NB4 (cell line): ENCODE data around the gene DOP1A.

ENCODE experiments used
- DNase-seq: peaks from one replicate; pipeline ENCODE4 v3.0.0; 2010; ENCODE audit warnings: low read depth
- H3K4me3 ChIP-seq: one replicate; pipeline ENCODE4 v1.5.1; 2011; ENCODE audit warnings: mild to moderate bottlenecking, low read depth, low read length, moderate library complexity
- MYC ChIP-seq: IDR thresholded peaks from 2 replicates; pipeline ENCODE4 v1.6.1; 2011; ENCODE audit warnings: low read depth, low read length
- POLR2A ChIP-seq: IDR thresholded peaks from 2 replicates; pipeline ENCODE4 v1.6.1; 2011; ENCODE audit warnings: mild to moderate bottlenecking; ENCODE audit not compliant: insufficient read length; ENCODE audit errors: extremely low read depth
- TF ChIP-seq, protein P1 (sequence below): IDR thresholded peaks from 2 replicates; pipeline ENCODE4 v1.6.1; 2011; ENCODE audit warnings: low read depth, low read length
- TF ChIP-seq, protein P2 (sequence below): IDR thresholded peaks from one replicate; pipeline ENCODE4 v1.5.1; 2012; ENCODE audit warnings: low read depth, low read length

The DOP1A gene

DNA sequence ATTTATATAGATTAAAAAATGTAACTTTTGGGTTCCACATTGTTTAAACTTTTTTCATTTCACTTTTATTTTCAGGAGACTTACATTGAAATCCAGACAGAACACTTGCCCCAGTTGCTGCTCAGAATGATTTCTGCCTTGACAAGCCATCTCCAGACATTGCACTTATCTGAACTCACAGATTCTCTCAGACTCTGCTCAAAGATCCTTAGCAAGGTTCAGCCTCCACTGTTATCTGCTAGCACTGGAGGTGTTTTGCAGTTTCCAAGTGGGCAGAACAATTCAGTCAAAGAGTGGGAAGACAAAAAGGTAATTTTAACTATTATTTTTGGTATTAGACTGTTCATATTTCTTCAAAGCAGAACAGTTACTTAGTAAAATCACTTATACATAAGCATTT, 58.0 kb downstream of the DOP1A start:
- TF ChIP-seq MYC = no peak
- TF ChIP-seq, protein P1, sequence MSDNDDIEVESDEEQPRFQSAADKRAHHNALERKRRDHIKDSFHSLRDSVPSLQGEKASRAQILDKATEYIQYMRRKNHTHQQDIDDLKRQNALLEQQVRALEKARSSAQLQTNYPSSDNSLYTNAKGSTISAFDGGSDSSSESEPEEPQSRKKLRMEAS = no peak
- no peak for TF ChIP-seq POLR2A
- TF ChIP-seq, protein P2, sequence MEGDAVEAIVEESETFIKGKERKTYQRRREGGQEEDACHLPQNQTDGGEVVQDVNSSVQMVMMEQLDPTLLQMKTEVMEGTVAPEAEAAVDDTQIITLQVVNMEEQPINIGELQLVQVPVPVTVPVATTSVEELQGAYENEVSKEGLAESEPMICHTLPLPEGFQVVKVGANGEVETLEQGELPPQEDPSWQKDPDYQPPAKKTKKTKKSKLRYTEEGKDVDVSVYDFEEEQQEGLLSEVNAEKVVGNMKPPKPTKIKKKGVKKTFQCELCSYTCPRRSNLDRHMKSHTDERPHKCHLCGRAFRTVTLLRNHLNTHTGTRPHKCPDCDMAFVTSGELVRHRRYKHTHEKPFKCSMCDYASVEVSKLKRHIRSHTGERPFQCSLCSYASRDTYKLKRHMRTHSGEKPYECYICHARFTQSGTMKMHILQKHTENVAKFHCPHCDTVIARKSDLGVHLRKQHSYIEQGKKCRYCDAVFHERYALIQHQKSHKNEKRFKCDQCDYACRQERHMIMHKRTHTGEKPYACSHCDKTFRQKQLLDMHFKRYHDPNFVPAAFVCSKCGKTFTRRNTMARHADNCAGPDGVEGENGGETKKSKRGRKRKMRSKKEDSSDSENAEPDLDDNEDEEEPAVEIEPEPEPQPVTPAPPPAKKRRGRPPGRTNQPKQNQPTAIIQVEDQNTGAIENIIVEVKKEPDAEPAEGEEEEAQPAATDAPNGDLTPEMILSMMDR = no peak
- no peak for DNase-seq

DNA sequence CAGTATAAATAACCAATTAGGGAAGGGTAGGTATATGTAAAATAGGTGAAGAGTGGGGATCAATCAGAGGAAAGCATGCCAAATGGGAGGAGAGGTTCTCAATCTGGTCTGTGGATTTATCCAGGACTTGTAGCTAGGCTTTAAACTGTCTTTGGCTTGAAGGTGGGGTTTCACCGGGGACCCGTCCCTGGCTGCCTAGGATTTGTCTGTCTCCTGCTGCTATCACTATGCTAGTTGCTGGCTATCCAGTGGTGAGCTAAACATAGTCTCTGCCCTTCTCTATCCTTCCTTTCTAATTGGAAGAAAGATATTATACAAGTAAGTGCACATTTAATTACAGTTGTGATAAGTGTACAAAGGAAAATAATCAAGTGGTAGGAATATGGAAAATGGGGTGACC, 58.8 kb downstream of the DOP1A start:
- DNase-seq = no peak
- TF ChIP-seq POLR2A = no peak
- TF ChIP-seq, protein P1 = no peak
- TF ChIP-seq, protein P2 = no peak
- TF ChIP-seq MYC = no peak
- no peak overlapping the region for H3K4me3 ChIP-seq

More for the DNA sequence above, 58.0 kb downstream of the DOP1A start:
- no peak overlapping the region for H3K4me3 ChIP-seq

DNA sequence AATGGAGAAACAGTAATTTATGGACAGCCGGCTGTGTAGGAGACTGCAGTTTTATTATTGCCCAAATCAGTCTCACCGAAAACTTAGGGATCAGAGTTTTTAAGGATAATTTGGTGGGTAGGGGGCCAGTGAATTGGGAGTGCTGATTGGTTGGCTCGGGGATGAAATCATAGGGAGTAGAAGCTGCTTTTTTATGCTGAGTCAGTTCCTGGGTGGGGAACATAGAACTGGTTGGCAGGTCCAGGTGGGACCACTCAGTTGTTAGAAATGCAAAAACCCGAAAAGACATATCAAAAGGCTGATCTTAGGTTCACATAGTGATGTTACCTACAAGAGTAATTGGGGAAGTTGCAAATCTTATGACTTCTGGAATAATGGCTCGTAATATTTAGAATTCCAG, 59.3 kb downstream of the DOP1A start:
- no peak overlapping the region for H3K4me3 ChIP-seq
- TF ChIP-seq POLR2A (no peak), MYC (no peak)
- TF ChIP-seq, protein P1 = no peak
- TF ChIP-seq, protein P2 = no peak
- no peak for DNase-seq

DNA sequence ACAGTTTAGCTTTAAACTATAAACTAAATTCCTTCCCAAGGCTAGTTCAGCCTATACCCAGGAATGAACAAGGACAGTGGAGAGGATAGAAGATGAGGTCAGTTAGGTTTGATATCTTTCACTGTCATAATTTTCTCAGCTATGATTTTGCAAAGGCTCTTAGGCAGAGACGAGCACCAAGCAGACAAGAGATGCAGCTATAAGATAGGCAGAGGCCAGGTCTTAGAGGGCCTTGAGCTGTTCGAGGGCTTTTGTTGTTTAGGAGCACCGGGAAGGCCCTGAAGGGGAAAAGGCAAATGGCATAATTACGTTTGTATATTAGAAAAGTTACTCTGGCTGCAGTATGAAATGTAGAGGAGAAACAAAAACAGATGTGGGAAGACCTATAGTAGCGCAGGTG, 59.8 kb downstream of the DOP1A start:
- no peak for DNase-seq
- TF ChIP-seq, protein P1 = no peak
- TF ChIP-seq POLR2A = no peak
- TF ChIP-seq MYC = no peak
- TF ChIP-seq, protein P2 = no peak
- no peak overlapping the region for H3K4me3 ChIP-seq

DNA sequence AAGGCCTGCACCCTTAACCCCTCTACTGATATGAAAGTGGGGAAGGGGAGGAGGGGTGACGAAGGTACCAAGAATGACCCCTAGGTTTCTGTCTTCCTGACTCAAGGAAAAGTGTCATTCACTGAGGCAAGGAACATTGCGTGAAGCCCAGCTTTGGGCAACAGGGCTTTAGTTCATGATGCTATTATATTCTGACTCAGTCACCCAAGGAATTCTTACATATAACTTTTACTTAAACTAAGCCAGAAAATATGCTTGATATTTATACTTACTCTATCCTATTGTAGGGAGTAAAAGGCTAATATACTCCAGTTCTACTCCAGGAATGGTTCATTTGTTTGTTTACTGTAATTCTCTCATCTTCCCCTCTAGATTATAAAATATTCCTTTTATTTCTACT, 60.5 kb downstream of the DOP1A start:
- TF ChIP-seq, protein P2 = no peak
- no peak for TF ChIP-seq POLR2A
- TF ChIP-seq, protein P1 = no peak
- TF ChIP-seq MYC = no peak
- H3K4me3 ChIP-seq = no peak overlapping the region
- no peak for DNase-seq

DNA sequence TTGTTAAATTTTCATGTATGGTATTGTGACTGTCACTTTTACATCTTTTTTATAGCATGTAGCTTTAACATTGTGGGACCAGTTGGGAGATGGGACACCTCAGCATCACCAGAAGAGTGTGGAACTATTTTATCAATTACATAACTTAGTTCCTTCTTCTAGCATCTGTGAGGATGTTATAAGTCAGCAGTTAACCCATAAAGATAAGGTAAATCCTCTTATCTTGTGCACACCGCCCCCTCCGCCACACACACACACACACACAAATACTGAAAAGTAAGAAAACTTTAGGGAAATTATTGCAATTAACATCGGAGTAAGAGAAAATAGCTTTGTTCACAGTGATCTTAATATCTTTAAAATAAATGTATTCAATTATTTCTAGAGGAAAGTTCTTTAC, 64.7 kb downstream of the DOP1A start:
- DNase-seq = no peak
- H3K4me3 ChIP-seq = no peak overlapping the region
- TF ChIP-seq MYC (no peak), POLR2A (no peak)
- TF ChIP-seq, protein P1 = no peak
- TF ChIP-seq, protein P2 = no peak
